ENCODE results near the gene SLC2A4.

Gene SLC2A4

GRCh38 chr17:7325031-7325528, 43.6 kb downstream of the SLC2A4 start:
- no peak for TF ChIP-seq CTCF (IDR thresholded peaks at IDR 0.05; ENCODE audit: low read depth, low read length)
- no peak for DNase-seq (ENCODE audit: low read depth, low spot score)
- in situ Hi-C loops (cut with HindIII; ENCODE audit: low sequenced_read_pairs) = no loop called here
- no peak overlapping the region for H3K4me3 ChIP-seq (ENCODE audit: low read depth, low read length)

DNA sequence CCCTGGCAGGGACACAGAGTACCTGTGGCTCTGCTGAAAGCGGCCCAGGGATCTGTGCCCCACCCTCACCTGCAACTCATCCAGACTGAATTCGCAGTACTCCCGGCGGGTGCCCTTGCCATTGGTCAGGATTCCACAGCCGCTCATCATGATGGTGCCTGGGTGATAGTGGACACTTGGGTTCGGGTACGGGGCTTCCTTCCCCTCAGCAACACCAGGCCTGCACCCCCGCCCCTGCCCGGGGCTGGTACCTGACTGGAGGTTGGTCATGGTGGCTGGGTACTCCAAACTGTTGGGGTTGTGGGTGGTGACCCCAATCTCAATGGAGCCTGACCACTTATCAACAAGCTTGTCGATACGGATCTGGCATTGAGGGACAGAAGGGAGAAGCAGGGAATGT, 44.7 kb downstream of the SLC2A4 start:
- DNase-seq (ENCODE audit: low read depth, low spot score) = no peak
- in situ Hi-C loops (cut with HindIII; ENCODE audit: low sequenced_read_pairs) = no loop called here
- TF ChIP-seq CTCF (IDR thresholded peaks at IDR 0.05; ENCODE audit: low read depth, low read length) = no peak
- H3K4me3 ChIP-seq (ENCODE audit: low read depth, low read length) = no peak overlapping the region

- TF ChIP-seq CTCF (IDR thresholded peaks at IDR 0.05; ENCODE audit: low read depth, low read length) = no peak
- in situ Hi-C loops (cut with HindIII; ENCODE audit: low sequenced_read_pairs) = no loop called here
- DNase-seq (ENCODE audit: low read depth, low spot score) = no peak
- no peak overlapping the region for H3K4me3 ChIP-seq (ENCODE audit: low read depth, low read length)
Measured at GRCh38 chr17:7327056-7327455, 45.5 kb downstream of the SLC2A4 start.

GRCh38 chr17:7327501-7327900, 46.0 kb downstream of the SLC2A4 start:
- no peak for TF ChIP-seq CTCF (IDR thresholded peaks at IDR 0.05; ENCODE audit: low read depth, low read length)
- in situ Hi-C loops (cut with HindIII; ENCODE audit: low sequenced_read_pairs) = no loop called here
- H3K4me3 ChIP-seq (ENCODE audit: low read depth, low read length) = no peak overlapping the region
- DNase-seq (ENCODE audit: low read depth, low spot score) = no peak

- no peak overlapping the region for H3K4me3 ChIP-seq (ENCODE audit: low read depth, low read length)
- TF ChIP-seq CTCF (IDR thresholded peaks at IDR 0.05; ENCODE audit: low read depth, low read length) = no peak
- no peak for DNase-seq (ENCODE audit: low read depth, low spot score)
- in situ Hi-C loops (cut with HindIII; ENCODE audit: low sequenced_read_pairs) = no loop called here
Measured at GRCh38 chr17:7328009-7328408, 46.5 kb downstream of the SLC2A4 start.

DNA sequence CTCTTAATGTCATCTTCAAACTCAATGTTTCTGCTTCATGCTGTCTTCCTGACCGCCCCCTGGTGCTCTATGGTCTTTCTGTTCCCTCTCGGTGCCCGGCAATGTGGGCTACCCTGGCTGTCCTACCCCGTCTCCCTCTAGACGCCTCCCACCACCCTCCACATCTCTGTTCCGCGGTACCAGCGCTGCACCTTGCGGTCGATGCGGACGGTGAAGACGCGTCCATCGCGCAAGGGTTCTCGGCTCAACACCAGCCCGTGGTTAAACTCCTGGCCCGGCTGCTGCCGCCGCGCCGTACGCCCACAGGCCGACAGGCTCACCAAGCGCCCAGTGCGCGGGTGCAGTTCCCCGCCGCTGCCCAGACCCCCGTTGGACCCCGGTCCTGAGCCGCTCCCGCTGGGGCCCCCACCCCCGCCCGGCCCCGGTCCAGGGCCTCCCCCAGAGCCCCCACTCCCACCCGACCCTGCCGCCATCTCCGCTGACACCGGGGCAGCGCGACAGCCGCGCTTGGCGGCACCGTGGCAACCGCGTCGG, 47.4 kb downstream of the SLC2A4 start, which contains the start of gene NEURL4:
Gene NEURL4, minus strand, starts transcription at position 496 of the 534 bp plus-strand sequence. Its CDS starts 23 bp downstream, at position 473.
- in situ Hi-C loops (cut with HindIII; ENCODE audit: low sequenced_read_pairs) = no loop called here
- no peak for TF ChIP-seq CTCF (IDR thresholded peaks at IDR 0.05; ENCODE audit: low read depth, low read length)
- peak within 1 kb of the TSS; percentile 89 for H3K4me3 ChIP-seq (ENCODE audit: low read depth, low read length)
- no peak for DNase-seq (ENCODE audit: low read depth, low spot score)
